HepG2 (cell line): Measurements from ENCODE around the gene FGD4.

Experiments used
- ATRX ChIP-seq: sonication (generic); formaldehyde crosslinking; IDR thresholded peaks from 2 replicates; pipeline ENCODE4 v1.4.0; 2020; ENCODE audit warnings: missing genetic modification reagents, borderline replicate concordance
- CTCF ChIP-seq: sonication (generic); formaldehyde crosslinking; IDR thresholded peaks from 2 replicates; pipeline ENCODE4 v1.5.0; 2020; ENCODE audit warnings: mild to moderate bottlenecking, missing genetic modification reagents, moderate library complexity
- FLYWCH1 ChIP-seq: sonication (generic); formaldehyde crosslinking; IDR thresholded peaks from 2 replicates; pipeline ENCODE4 v1.8.1; 2023; ENCODE audit warnings: mild to moderate bottlenecking, missing genetic modification reagents
- KDM1A ChIP-seq: IDR thresholded peaks from 2 replicates; pipeline ENCODE4 v1.6.1; 2016; ENCODE audit warnings: missing compliant biosample characterization
- MAFK ChIP-seq, 2 experiments: IDR thresholded peaks in 1 of 2; conservative IDR thresholded peaks in 1 of 2; 2 replicates each; pipeline ENCODE4 v1.6.1; 2011; ENCODE audit warnings: improper control_type of control experiment in 2 of 2, low read length in 2 of 2
- PCBP1 ChIP-seq: fragments of 200-400 bp; formaldehyde crosslinking; IDR thresholded peaks from 2 replicates; pipeline ENCODE4 v1.6.1; 2017; ENCODE audit warnings: mild to moderate bottlenecking, low read depth, low read length, borderline replicate concordance
- PRMT3 ChIP-seq: sonication (generic); formaldehyde crosslinking; IDR thresholded peaks from 2 replicates; pipeline ENCODE4 v1.8.1; 2022; ENCODE audit warnings: low read depth, mild to moderate bottlenecking, moderate library complexity, missing genetic modification reagents, borderline replicate concordance
- SMAD1 ChIP-seq: sonication (generic); formaldehyde crosslinking; IDR thresholded peaks from 2 replicates; pipeline ENCODE4 v1.4.0; 2020; ENCODE audit warnings: missing genetic modification reagents, low read depth, mild to moderate bottlenecking, borderline replicate concordance
- ZNF704 ChIP-seq: sonication (generic); formaldehyde crosslinking; IDR thresholded peaks from 2 replicates; pipeline ENCODE4 v1.8.1; 2023; ENCODE audit warnings: mild to moderate bottlenecking, inconsistent platforms, moderate library complexity, missing genetic modification reagents, borderline replicate concordance

- TF ChIP-seq FLYWCH1 (CRISPR knock-in tag) (no peak), PRMT3 (CRISPR knock-in tag) (no peak), CTCF (CRISPR knock-in tag) (no peak), MAFK (conservative IDR thresholded peaks at IDR 0.05 in 1 of 2, IDR thresholded peaks at IDR 0.05 in 1 of 2; ENCODE audit: low read length in 2 of 2) (no peak), ZNF704 (CRISPR knock-in tag) (no peak), ATRX (CRISPR knock-in tag) (no peak), SMAD1 (CRISPR knock-in tag) (no peak), KDM1A (CRISPR knock-in tag) (no peak), PCBP1 (no peak)
These were observed 31.7 kb downstream of the FGD4 start for GRCh38 chr12:32431025-32431424.
